GM18868 (cell line): ENCODE measurements around the gene SIK3.

Source experiments
- ATAC-seq: cut with Tn5 transposase; IDR thresholded peaks from one replicate; pipeline ENCODE4 v1.9.1; 2021; ENCODE audit warnings: mild to moderate bottlenecking, moderate library complexity; ENCODE audit not compliant: unreplicated experiment

The SIK3 gene

GRCh38 chr11:117010808-117011540, 87.3 kb downstream of the SIK3 start:
- no peak for ATAC-seq

DNA sequence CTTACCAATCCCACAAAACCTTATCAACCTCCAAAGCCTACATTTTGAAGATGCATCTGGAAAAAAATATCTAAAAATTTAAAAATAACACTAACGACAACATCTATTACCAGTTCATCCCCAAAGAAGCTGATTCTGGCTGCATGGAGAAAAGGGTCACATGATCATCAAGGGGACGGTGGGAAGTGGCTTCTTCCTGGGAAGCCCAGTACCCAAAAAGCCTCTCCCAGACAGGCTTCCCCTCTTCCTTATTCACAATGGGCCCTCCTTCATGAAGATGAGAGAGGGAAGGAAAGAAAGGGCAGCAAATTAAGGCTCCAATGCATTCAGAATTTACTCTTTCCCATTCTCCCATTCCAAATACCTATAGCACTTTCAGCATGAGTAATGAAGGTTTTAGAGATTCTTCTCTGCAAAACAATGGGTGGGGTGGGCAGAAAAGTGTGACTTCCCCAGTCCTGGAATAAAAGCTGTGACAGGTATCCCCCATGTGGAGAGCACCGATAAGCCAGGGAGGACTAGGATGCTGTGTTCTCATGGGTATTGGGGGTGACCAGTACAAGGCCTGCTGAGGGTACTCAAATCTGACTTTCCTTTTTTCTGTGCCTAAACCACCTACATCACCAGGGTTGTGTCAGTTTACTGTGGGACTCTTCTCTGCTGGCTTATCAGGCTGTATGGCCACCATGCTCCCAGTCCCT, 88.2 kb downstream of the SIK3 start:
- no peak for ATAC-seq

- ATAC-seq = no peak
Observed at GRCh38 chr11:117005758-117006157, 92.5 kb downstream of the SIK3 start.

GRCh38 chr11:117002639-117003299, 95.5 kb downstream of the SIK3 start:
- ATAC-seq = no peak

DNA sequence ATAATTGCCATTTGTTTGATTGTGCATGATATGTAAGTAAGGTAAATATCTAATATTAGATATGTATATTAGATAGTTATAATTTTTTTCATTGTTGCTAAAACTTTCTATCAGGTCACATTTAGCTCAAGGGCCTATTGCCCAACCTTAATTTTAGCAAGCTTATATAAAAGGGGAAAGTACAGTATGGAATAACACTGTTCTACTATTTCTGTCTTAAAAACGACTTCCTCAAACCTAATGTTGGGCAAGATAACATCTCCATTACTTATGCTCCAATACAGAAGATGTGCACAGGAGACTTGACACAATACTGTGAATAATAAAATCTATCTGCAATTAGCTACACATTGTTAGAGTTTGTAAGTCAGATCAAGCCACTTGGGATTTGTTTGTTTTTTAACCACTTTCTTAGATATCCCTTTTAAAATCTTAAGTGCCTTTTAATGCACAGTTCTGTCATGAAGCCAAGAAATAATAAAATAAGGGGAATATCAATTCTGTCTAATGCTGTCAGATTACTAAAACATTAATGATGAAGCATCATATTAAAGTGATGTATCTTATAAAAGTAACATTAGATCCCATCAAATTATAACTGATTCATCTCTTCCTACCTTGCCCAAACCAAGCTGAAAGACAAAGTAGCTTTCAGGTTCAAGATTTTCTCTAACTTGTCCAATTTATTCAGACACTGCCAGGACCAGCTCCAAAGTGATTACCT, 98.1 kb downstream of the SIK3 start:
- no peak for ATAC-seq

DNA sequence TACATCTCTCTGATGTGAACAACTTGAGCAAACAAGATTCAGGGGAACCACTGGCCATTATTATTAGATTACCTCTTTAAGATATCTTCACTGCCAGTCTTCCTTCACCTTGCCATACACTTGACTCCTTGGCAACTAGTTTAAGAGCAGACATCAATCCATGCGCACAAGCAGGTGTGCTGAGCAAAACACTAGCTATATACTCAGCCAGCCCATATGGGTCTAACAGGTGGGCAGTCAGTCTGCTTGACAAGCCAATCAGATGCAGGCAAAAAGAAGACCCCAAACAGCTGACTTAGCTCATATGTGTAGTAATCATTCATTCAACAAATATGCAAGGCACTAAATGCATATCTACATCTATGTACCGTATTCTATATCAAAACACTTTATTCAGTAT, 101.2 kb downstream of the SIK3 start:
- ATAC-seq = no peak

GRCh38 chr11:116994195-116994594, 104.0 kb downstream of the SIK3 start:
- ATAC-seq = no peak

DNA sequence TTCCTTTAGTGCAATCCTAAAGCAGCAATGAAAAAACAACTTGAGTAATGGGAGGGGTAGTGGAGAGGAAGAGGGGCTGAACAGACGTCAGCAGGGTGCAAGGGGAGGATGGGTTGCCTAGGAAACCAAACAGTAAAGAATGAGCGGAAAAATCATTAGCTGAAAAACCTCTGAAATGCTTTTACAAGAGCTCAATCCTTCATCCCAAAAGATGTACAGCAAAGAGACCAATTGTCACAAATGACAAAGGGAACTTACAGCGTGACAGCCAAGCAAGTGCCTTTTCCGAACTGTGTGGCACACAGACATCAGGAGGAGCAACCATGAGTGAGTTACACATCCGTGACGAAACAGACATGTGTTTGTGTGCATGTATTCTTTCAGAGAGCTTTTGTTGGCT, 104.6 kb downstream of the SIK3 start:
- ATAC-seq = no peak

DNA sequence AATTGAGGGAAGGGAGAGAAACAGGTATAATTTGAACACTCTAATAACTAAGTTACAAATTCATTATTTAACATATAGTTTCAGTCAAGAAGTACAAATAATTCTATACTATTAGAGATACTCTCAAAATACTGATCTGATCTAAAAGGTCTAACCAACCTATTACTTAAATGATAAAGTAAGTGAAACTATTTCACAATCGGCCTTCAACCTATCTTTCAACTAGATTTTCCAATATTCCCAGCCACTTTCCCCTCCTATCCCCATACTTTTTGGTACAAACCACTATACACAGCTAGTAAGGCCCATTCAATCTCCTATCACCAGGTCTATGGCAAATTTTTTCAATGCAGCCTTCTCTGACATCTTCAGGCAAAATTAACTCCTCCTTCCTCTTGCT, 106.7 kb downstream of the SIK3 start:
- ATAC-seq = no peak

DNA sequence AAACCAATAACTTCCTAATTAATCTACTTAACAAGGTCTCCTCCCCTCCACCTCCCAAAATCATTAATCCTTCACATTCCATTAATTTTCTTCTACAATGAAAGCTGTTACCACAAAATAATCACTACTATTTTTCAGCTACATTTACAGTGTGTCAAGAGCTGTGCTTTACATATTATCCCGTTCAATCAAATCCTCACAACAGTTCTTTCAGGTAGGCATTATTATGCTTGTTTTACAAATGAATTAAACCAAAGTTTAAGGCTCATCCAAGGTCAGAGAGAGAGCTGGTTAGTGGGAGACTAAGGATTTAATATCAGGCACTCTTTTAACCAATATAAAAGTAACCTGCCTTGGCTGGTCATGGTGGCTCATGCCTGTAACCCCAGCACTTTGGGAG, 107.4 kb downstream of the SIK3 start:
- ATAC-seq = no peak

GRCh38 chr11:116990061-116990473, 108.2 kb downstream of the SIK3 start:
- ATAC-seq = no peak

- ATAC-seq = no peak
Observed at GRCh38 chr11:116989184-116989583, 109.0 kb downstream of the SIK3 start.

- ATAC-seq = peak; percentile 57
Observed at GRCh38 chr11:116986521-116987105, 111.6 kb downstream of the SIK3 start.

DNA sequence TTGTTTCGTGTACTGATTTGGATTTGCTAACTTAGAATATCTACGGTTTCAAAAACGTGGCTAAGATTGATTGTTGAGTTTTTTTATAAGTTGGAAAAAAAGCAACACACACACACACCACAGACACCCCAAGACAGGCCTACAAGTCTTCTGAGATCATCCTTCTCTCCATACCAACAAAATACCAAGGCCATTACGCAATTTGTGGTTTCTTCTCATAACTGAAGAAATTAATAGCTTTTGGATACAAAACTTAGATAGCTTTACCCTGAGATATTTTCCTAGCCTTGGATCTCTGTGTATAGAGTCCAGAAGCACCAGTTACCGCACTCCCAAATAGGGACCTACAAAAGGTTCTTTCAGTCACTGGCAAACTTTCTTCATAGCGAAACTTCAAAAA, 113.6 kb downstream of the SIK3 start:
- no peak for ATAC-seq

DNA sequence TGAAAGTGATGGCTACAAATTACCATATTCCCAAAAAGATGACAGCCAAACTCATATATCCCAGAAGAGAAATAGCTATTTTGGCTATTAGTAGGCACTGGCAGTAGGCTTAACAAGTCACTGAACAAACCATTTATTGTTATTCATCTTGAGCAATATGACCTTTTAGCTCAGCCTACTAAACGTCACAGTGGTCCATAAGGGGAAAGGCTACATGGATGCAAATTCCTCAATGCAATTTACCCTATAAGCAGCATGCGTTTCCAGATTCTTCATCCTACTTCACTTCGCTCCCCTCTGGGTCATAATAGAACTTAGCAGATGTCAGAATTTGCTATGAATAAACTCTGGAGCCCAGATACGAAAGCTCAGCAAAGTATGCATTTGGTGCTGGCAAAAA, 114.0 kb downstream of the SIK3 start:
- ATAC-seq = no peak

DNA sequence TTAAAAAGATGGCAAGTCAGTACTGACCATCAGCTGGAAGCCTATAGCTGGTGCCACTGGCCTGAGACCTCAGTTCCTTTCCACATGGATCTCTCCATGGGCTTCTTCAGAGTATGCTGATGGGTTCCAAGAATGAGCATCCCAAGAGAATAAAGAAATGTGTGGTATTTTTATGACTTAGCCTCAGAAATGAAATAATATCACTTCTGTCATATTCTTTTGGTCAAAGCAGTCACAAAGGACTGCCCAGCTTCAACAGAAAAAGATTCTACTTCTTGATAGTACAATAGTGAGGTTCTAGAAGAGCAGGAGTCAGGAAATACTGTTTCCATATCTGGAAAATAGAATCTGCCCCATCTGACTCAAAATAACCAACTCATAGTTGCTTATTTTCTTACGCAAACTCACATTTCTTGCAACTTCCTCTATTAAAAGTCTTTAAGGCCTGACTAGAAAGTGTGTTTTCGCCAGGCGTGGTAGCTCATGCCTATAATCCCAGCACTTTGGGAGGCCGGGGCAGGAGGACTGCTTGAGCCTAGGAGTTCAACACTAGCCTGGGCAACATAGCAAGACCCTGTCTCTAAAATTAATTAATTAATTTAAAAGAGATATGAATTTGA, 116.9 kb downstream of the SIK3 start:
- ATAC-seq = no peak

GRCh38 chr11:116980136-116980793, 118.0 kb downstream of the SIK3 start:
- peak; percentile 98 for ATAC-seq

DNA sequence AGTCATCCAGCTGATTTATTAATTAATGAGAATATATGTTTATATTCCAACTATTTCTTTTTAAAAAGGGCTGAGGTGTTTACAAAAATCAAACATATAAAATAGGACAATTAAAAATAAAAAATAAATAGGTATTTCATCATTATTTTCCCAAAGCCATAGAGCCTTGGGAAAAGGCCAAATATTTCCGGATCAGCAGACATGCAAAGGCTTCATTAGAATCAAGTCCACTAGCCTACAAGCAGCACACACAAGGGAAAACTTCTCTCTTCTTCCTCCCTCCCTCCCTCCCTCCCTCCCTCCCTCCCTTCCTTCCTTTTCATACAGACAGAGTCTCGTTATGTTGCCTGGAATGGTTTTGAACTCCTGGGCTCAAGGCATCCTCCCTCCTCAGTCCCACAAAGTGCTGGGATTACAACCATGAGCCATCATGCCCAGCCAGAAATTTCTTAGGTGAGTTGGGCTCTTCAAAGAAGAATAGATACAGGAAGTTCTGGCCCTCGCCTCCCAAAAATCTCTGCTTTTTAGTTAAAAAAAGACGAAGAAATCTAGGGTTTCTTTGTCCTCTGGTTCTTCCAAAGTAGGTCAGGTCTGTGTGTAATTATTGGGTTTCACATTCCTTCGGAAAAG, 121.2 kb downstream of the SIK3 start:
- ATAC-seq = no peak

GRCh38 chr11:116975661-116976060, 122.6 kb downstream of the SIK3 start:
- ATAC-seq = no peak

- no peak for ATAC-seq
Observed at GRCh38 chr11:116973270-116973669, 125.0 kb downstream of the SIK3 start.
